ENCODE measurements around the gene SAP30. TPM values are rescaled to one million over a fixed set of nuclear protein-coding genes. Genes with fewer than 3 reads are reported as not detected.

The SAP30 gene
- total and polyA plus RNA-seq, 10 of the 15 experiments (the other 5 are each of a cell fraction or from before 2014, with no cell fraction given), result 5.0 to 56.9 (median 23.6) TPM

GRCh38 chr4:173347467-173347866 lies 23.3 kb upstream of the SAP30 start (continued):
- no peak for TF ChIP-seq ATF2 (IDR thresholded peaks at IDR 0.05; ENCODE audit: low read length)
- TF ChIP-seq CHD2 (IDR thresholded peaks at IDR 0.05; ENCODE audit: borderline replicate concordance, low read depth, low read length), result no peak
- TF ChIP-seq NFYA (IDR thresholded peaks at IDR 0.05; ENCODE audit: borderline replicate concordance, low read depth, low read length), result no peak
- no peak for TF ChIP-seq EZH2 (IDR thresholded peaks at IDR 0.05; ENCODE audit: borderline replicate concordance, control insufficient read depth, low read depth, low read length)
- TF ChIP-seq IRF4 (IDR thresholded peaks at IDR 0.05; ENCODE audit: low read depth, low read length), result no peak
- TF ChIP-seq USF2 (IDR thresholded peaks at IDR 0.05; ENCODE audit: borderline replicate concordance, low read depth, low read length), result no peak

GRCh38 chr4:173357939-173358338 lies 12.8 kb upstream of the SAP30 start:
- Histone ChIP-seq H3K4me3 (no peak overlapping the region), H3K4me1 (ENCODE audit: control insufficient read depth, insufficient read depth, low read length) (no peaks in the 10 kb centered on the region), H3K36me3 (ENCODE audit: control insufficient read depth in 2 of 2, insufficient read depth in 2 of 2, low read length in 1 of 2) (no peaks in the 10 kb centered on the region), H4K20me1 (ENCODE audit: control insufficient read depth, insufficient read depth) (no peaks in the 10 kb centered on the region), H3K27me3 (replicated peaks in 1 of 2; ENCODE audit: control insufficient read depth in 2 of 2, insufficient read depth in 2 of 2, low read length in 1 of 2) (no peaks in the 10 kb centered on the region), H3K9me3 (replicated peaks; ENCODE audit: control insufficient read depth, insufficient read depth, low read length) (no peaks in the 10 kb centered on the region), H3K79me2 (ENCODE audit: control insufficient read depth, insufficient read depth, low read length) (no peaks in the 10 kb centered on the region), H3K4me2 (ENCODE audit: control insufficient read depth, insufficient read depth) (no peak overlapping the region), H2AFZ (ENCODE audit: control insufficient read depth, low read depth, low read length) (no peak overlapping the region), H3K27ac (ENCODE audit: control insufficient read depth, insufficient read depth) (no peak overlapping the region), H3K9ac (ENCODE audit: control insufficient read depth, insufficient read depth, low read length) (no peak overlapping the region)
- no TSS peak for BruUV-seq (replicated peaks)
- RAD21 ChIA-PET (ENCODE audit: unreplicated experiment), result no interaction called here
- POLR2A ChIA-PET, result interaction anchor here (0.6 kb wide), 1 partner anchor 23 kb away, joined by 3 read pairs; no protein-coding TSS in a partner anchor
- 71% methylated on average over 2 of the region's 2 CpGs for WGBS (ENCODE audit: insufficient coverage, insufficient replicate concordance, low lambda C conversion rate, missing lambda C conversion rate)
- no peak for DNase-seq (ENCODE audit: low read depth, low spot score)
- in situ Hi-C loops (cut with MboI) (no loop called here), intact Hi-C loops (cut with micrococcal nuclease; ENCODE audit: unreplicated experiment) (no loop called here)
- SMC1A ChIA-PET (ENCODE audit: uncharacterized antibody, unreplicated experiment), result interaction anchor here (0.6 to 2.4 kb wide), 6 partner anchors 10 to 73 kb away, joined by 3 to 12 read pairs (median 4); no protein-coding TSS in a partner anchor
- ATAC-seq, result no peak
- no peak for FAIRE-seq
- CTCF ChIA-PET, result interaction anchor here (0.6 to 1.7 kb wide), 7 partner anchors 11 to 63 kb away, joined by 3 to 5 read pairs (median 3); no protein-coding TSS in a partner anchor
- TF ChIP-seq CBX3 (IDR thresholded peaks at IDR 0.05; ENCODE audit: borderline replicate concordance, low read depth), result no peak
- TF ChIP-seq MEF2A (IDR thresholded peaks at IDR 0.05; ENCODE audit: insufficient read depth, low read depth, low read length), result no peak
- TF ChIP-seq NR2F1 (conservative IDR thresholded peaks at IDR 0.05), result no peak
- TF ChIP-seq DPF2 (IDR thresholded peaks at IDR 0.05), result no peak
- TF ChIP-seq EED (IDR thresholded peaks at IDR 0.05; ENCODE audit: low read depth), result no peak
- TF ChIP-seq PRDM15 (CRISPR knock-in tag; IDR thresholded peaks at IDR 0.05), result no peak
- TF ChIP-seq SREBF1 (IDR thresholded peaks at IDR 0.05; ENCODE audit: low read length), result no peak
- no peak for TF ChIP-seq IRF3 (IDR thresholded peaks at IDR 0.05)
- TF ChIP-seq GATAD2B (conservative IDR thresholded peaks at IDR 0.05; ENCODE audit: low read depth), result no peak
- TF ChIP-seq YY1 (IDR thresholded peaks at IDR 0.05; ENCODE audit: low read depth, low read length), result no peak
- no peak for TF ChIP-seq ZNF207 (IDR thresholded peaks at IDR 0.05; ENCODE audit: borderline replicate concordance)
- no peak for TF ChIP-seq ZZZ3 (IDR thresholded peaks at IDR 0.05; ENCODE audit: control insufficient read depth, insufficient read length, low read depth)
